GM21825 (cell line): Measurements from ENCODE around the gene PANX2.

Source experiments
- ATAC-seq: cut with Tn5 transposase; IDR thresholded peaks from one replicate; pipeline ENCODE4 v1.9.1; 2021; ENCODE audit warnings: mild to moderate bottlenecking, moderate library complexity; ENCODE audit not compliant: unreplicated experiment

PANX2 gene

GRCh38 chr22:50169774-50170341, 673 bp upstream of the PANX2 start:
- no peak for ATAC-seq

- no peak for ATAC-seq
These were observed 911 bp downstream of the PANX2 start for GRCh38 chr22:50171319-50171964.

- no peak for ATAC-seq
These were observed 1.5 kb downstream of the PANX2 start for GRCh38 chr22:50171965-50172421.

- no peak for ATAC-seq
These were observed 2.9 kb downstream of the PANX2 start for GRCh38 chr22:50173311-50173982.

- ATAC-seq: no peak
These were observed 3.4 kb downstream of the PANX2 start for GRCh38 chr22:50173983-50174355.

GRCh38 chr22:50174382-50175190, 4.1 kb downstream of the PANX2 start:
- no peak for ATAC-seq

GRCh38 chr22:50175191-50175461, 4.6 kb downstream of the PANX2 start:
- no peak for ATAC-seq

- ATAC-seq: no peak
These were observed 5.7 kb downstream of the PANX2 start for GRCh38 chr22:50175921-50176849.

GRCh38 chr22:50176850-50177536, 6.5 kb downstream of the PANX2 start:
- no peak for ATAC-seq

GRCh38 chr22:50177537-50178470, 7.3 kb downstream of the PANX2 start:
- no peak for ATAC-seq

- no peak for ATAC-seq
These were observed 7.9 kb downstream of the PANX2 start for GRCh38 chr22:50178471-50178864.

- no peak for ATAC-seq
These were observed 8.6 kb downstream of the PANX2 start for GRCh38 chr22:50178871-50179869.

- no peak for ATAC-seq
These were observed 9.6 kb downstream of the PANX2 start for GRCh38 chr22:50179937-50180726.

- ATAC-seq: no peak
These were observed 10.4 kb downstream of the PANX2 start for GRCh38 chr22:50180727-50181521.

GRCh38 chr22:50182176-50183081, 11.9 kb downstream of the PANX2 start:
- ATAC-seq: no peak
